ENCODE measurements around the gene CYTIP.

DNA sequence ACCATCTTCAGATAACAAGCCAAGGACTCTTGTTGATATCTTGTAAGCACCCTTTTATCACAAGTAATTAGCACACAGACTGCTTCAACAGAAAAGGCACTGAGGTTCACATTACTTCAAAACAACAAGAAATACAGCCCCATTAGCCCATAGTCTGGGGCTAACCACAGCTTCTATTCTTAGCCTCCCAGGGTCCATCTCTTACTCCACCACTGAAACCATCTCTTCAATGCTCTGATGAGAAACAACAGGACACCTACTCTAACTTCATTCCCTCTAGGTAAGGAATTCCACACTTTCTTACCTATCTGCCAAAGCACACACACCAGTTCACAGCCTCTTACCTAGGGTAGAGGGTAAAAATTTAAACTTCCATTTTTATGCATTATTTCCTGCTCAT lies 26.4 kb upstream of the CYTIP start:
- peak; percentile 36; the same call in 1 of the 2 replicates for TF ChIP-seq POLR2AphosphoS5 (IDR thresholded peaks at IDR 0.05; ENCODE audit: low read depth, low read length)
- TF ChIP-seq POLR2A (IDR thresholded peaks at IDR 0.05; ENCODE audit: low read depth, low read length) = peak; percentile 64
